Measurements from ENCODE around the gene USP25.

GRCh38 chr21:15735409-15735808, 5.6 kb downstream of the USP25 start:
- no peak for TF ChIP-seq CTCF (optimal IDR thresholded peaks at IDR 0.05 in 1 of 3, IDR thresholded peaks at IDR 0.05 in 1 of 3, conservative IDR thresholded peaks at IDR 0.05 in 1 of 3; ENCODE audit: extremely low read depth in 1 of 3, insufficient read depth in 2 of 3, low read length in 3 of 3)
- TF ChIP-seq EZH2 (IDR thresholded peaks at IDR 0.05; ENCODE audit: low read length): no peak
